Activated naive CD8-positive, alpha-beta T cell treated with anti-CD3 and anti-CD28 coated beads for 36 hours (primary cell): ENCODE measurements around the gene OR2A25. TPM values are rescaled to one million over a fixed set of nuclear protein-coding genes. Genes with fewer than 3 reads are reported as not detected.
"Not testable (repeated sequence)": the region's sequence is repeated elsewhere in the genome, so short reads cannot be mapped to it uniquely, and the experiment has no call there.

ENCODE experiments used
- DNase-seq: peaks from one replicate; pipeline ENCODE4 v3.0.0; 2021
- H3K27ac Mint-ChIP-seq: one replicate; pipeline ENCODE4 v1.8.0; 2022; ENCODE audit warnings: mild to moderate bottlenecking, moderate library complexity, mixed read lengths
- H3K27me3 Mint-ChIP-seq: one replicate; pipeline ENCODE4 v1.8.0; 2022; ENCODE audit warnings: mild to moderate bottlenecking, mixed read lengths
- H3K36me3 Mint-ChIP-seq: one replicate; pipeline ENCODE4 v1.8.0; 2021; ENCODE audit warnings: mild to moderate bottlenecking, mixed read lengths
- H3K4me1 Mint-ChIP-seq: one replicate; pipeline ENCODE4 v1.8.0; 2021; ENCODE audit warnings: mixed read lengths
- H3K4me3 Mint-ChIP-seq: one replicate; pipeline ENCODE4 v1.8.0; 2022; ENCODE audit warnings: mild to moderate bottlenecking, moderate library complexity, mixed read lengths
- H3K9me3 Mint-ChIP-seq: one replicate; pipeline ENCODE4 v1.8.0; 2022; ENCODE audit warnings: mixed read lengths
- total RNA-seq, 2 experiments: library from RNA; stranded (reverse); gene quantifications; one replicate each; pipeline ENCODE4 v1.2.3, GENCODE V29; 2021

The OR2A25 gene
- total RNA-seq, 2 experiments from 2014 or later = not detected

DNA sequence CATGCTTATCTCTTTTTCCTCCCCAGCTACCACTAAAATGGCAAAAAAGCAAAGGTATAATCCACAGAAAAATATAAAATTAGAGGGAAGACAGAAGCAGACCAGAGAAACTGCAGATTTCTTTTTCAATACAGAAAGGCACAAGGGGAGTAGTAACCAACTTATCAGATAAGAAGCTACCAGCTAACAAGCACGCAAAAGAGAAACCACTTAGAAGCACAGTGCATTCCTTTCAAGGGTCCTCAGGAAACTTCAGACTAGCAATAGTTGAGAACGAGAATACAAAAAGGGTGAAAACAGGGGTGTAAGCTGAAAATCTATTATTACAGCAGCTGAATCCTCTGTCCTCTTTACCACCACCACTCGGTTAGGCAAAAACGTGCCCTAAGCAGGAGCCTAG, 30.7 kb upstream of the OR2A25 start:
- Mint-ChIP-seq H3K4me3 (no peak overlapping the region), H3K9me3 (no peaks in the 10 kb centered on the region), H3K27me3 (peaks cover 4% of the 10 kb centered on the region), H3K4me1 (no peaks in the 10 kb centered on the region), H3K27ac (no peak overlapping the region), H3K36me3 (no peaks in the 10 kb centered on the region)
- no peak for DNase-seq

DNA sequence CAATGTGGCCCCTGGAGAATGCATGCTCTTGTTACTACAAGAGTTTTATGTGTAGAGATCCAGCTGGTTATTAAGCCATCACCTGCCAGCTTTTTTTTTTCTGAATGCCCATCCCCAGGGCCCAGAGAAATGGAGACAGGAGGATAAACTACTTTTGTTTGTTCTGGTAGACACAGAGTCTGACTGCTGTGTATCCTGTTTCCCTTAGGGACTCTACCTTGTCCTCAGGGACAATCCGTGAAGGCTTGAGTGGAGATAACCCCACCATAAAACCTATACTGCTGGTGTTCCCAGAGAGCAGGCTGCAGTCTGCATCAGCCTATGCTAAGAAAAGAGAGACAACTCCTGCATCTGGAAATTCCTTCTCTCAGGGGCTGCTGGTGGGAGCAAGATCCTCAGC, 21.0 kb upstream of the OR2A25 start, which contains the start of gene OR2A5:
TSS of gene OR2A5 (plus strand) at position 301 of the 400 bp plus-strand sequence. CDS start 1,454 bp downstream, outside the sequence.
- Mint-ChIP-seq H3K4me3 (no peak within 1 kb of the TSS), H3K4me1 (no peaks in the 10 kb centered on the region), H3K9me3 (no peaks in the 10 kb centered on the region), H3K27me3 (peaks cover 12% of the 10 kb centered on the region), H3K36me3 (no peaks in the 10 kb centered on the region), H3K27ac (no peak within 1 kb of the TSS)
- DNase-seq = no peak

GRCh38 chr7:144049491-144049890, 20.1 kb upstream of the OR2A25 start:
- no peaks in the 10 kb centered on the region for H3K36me3 Mint-ChIP-seq
- no peak overlapping the region for H3K4me3 Mint-ChIP-seq
- no peaks in the 10 kb centered on the region for H3K4me1 Mint-ChIP-seq
- no peak for DNase-seq
- peaks cover 12% of the 10 kb centered on the region for H3K27me3 Mint-ChIP-seq
- no peaks in the 10 kb centered on the region for H3K9me3 Mint-ChIP-seq
- no peak overlapping the region for H3K27ac Mint-ChIP-seq

- H3K36me3 Mint-ChIP-seq = no peaks in the 10 kb centered on the region
- H3K27ac Mint-ChIP-seq = no peak overlapping the region
- no peak for DNase-seq
Measured at GRCh38 chr7:144050093-144050492, 19.5 kb upstream of the OR2A25 start.

DNA sequence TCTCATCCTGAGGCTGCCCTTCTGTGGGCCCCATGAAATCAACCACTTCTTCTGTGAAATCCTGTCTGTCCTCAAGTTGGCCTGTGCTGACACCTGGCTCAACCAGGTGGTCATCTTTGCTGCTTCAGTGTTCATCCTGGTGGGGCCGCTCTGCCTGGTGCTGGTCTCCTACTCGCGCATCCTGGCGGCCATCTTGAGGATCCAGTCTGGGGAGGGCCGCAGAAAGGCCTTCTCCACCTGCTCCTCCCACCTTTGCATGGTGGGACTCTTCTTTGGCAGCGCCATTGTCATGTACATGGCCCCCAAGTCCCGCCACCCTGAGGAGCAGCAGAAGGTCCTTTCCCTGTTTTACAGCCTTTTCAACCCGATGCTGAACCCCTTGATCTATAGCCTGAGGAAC, 18.7 kb upstream of the OR2A25 start:
- not testable (repeated sequence) for H3K27ac Mint-ChIP-seq, H3K4me1 Mint-ChIP-seq, H3K4me3 Mint-ChIP-seq, H3K36me3 Mint-ChIP-seq, DNase-seq, H3K9me3 Mint-ChIP-seq
- H3K27me3 Mint-ChIP-seq = peaks cover 16% of the 10 kb centered on the region

More at GRCh38 chr7:144050093-144050492, 19.5 kb upstream of the OR2A25 start:
- Mint-ChIP-seq H3K4me1 (no peaks in the 10 kb centered on the region), H3K4me3 (no peak overlapping the region), H3K9me3 (no peaks in the 10 kb centered on the region), H3K27me3 (peaks cover 12% of the 10 kb centered on the region)

- DNase-seq = no peak
- H3K27ac Mint-ChIP-seq = no peak overlapping the region
- no peak overlapping the region for H3K4me3 Mint-ChIP-seq
- H3K4me1 Mint-ChIP-seq = no peaks in the 10 kb centered on the region
- peaks cover 8% of the 10 kb centered on the region for H3K9me3 Mint-ChIP-seq
- H3K36me3 Mint-ChIP-seq = no peaks in the 10 kb centered on the region
- H3K27me3 Mint-ChIP-seq = peaks cover 29% of the 10 kb centered on the region
Measured at GRCh38 chr7:144057954-144058353, 11.7 kb upstream of the OR2A25 start.

GRCh38 chr7:144063710-144064109, 5.9 kb upstream of the OR2A25 start:
- H3K36me3 Mint-ChIP-seq = no peaks in the 10 kb centered on the region
- H3K4me3 Mint-ChIP-seq = no peak overlapping the region
- H3K27ac Mint-ChIP-seq = no peak overlapping the region
- H3K4me1 Mint-ChIP-seq = no peaks in the 10 kb centered on the region
- DNase-seq = no peak
- peaks cover 36% of the 10 kb centered on the region for H3K27me3 Mint-ChIP-seq
- H3K9me3 Mint-ChIP-seq = peaks cover 6% of the 10 kb centered on the region

- Mint-ChIP-seq H3K36me3 (no peaks in the 10 kb centered on the region), H3K27ac (no peak overlapping the region), H3K4me3 (no peak overlapping the region), H3K9me3 (no peaks in the 10 kb centered on the region), H3K27me3 (peaks cover 17% of the 10 kb centered on the region), H3K4me1 (no peaks in the 10 kb centered on the region)
- DNase-seq = no peak
Measured at GRCh38 chr7:144069953-144070352, 342 bp downstream of the OR2A25 start.

GRCh38 chr7:144074374-144074773, 4.8 kb downstream of the OR2A25 start:
- no peak for DNase-seq
- H3K36me3 Mint-ChIP-seq = no peaks in the 10 kb centered on the region
- H3K27ac Mint-ChIP-seq = no peak overlapping the region
- peaks cover 5% of the 10 kb centered on the region for H3K27me3 Mint-ChIP-seq
- H3K9me3 Mint-ChIP-seq = no peaks in the 10 kb centered on the region
- no peaks in the 10 kb centered on the region for H3K4me1 Mint-ChIP-seq
- no peak overlapping the region for H3K4me3 Mint-ChIP-seq

GRCh38 chr7:144085978-144086377, 16.4 kb downstream of the OR2A25 start, which contains the start of gene OR2A12:
OR2A12 (plus strand) TSS chr7:144086278; CDS start chr7:144095108, 8,830 bp downstream.
- H3K27ac Mint-ChIP-seq = no peak within 1 kb of the TSS
- no peak for DNase-seq
- no peaks in the 10 kb centered on the region for H3K9me3 Mint-ChIP-seq
- no peaks in the 10 kb centered on the region for H3K4me1 Mint-ChIP-seq
- H3K36me3 Mint-ChIP-seq = no peaks in the 10 kb centered on the region
- no peak within 1 kb of the TSS for H3K4me3 Mint-ChIP-seq
- peaks cover 18% of the 10 kb centered on the region for H3K27me3 Mint-ChIP-seq

DNA sequence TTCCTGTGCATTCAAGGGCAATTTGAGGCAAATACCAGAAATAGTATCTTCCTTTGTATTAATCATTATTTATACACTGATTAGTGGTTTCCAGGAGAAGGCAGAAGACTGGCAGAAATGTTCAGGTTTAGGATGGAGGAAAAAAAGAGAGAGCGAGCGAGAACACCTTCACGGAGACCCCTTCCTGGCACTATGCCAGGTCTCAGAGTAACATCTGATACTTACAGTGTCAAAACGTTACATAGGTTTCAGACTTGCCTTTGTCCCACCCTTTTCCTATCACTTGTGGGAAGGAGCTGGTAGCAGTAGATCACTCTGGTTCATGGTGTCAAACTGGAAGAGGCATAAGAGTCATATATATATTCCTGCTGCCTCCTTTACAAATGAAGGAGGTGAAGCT, 17.1 kb downstream of the OR2A25 start:
- Mint-ChIP-seq H3K27ac (no peak overlapping the region), H3K9me3 (no peaks in the 10 kb centered on the region), H3K4me3 (no peak overlapping the region), H3K4me1 (no peaks in the 10 kb centered on the region), H3K36me3 (no peaks in the 10 kb centered on the region), H3K27me3 (peaks cover 18% of the 10 kb centered on the region)
- no peak for DNase-seq

DNA sequence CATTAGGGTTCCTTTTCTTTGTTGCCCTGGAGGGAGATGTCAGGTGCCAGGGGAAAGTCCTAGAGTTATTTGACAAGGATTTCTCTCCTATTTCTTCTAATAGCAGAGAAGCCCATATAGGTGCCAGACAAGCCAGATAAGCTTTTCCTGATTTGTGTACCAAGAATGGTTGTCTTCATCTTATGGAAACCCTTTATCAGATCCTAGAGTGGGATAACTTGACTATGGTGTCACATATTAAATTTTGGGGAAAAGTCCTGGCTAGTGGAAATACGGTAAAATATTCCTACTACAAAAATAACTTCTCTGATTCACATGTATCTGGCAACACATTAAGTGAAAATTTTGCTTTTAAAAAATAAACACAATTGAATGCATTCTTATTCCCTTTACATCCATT, 17.6 kb downstream of the OR2A25 start:
- H3K4me1 Mint-ChIP-seq = no peaks in the 10 kb centered on the region
- peaks cover 16% of the 10 kb centered on the region for H3K27me3 Mint-ChIP-seq
- DNase-seq = no peak

GRCh38 chr7:144090667-144091066, 21.1 kb downstream of the OR2A25 start:
- H3K27ac Mint-ChIP-seq = no peak overlapping the region
- H3K27me3 Mint-ChIP-seq = peaks cover 18% of the 10 kb centered on the region
- no peaks in the 10 kb centered on the region for H3K36me3 Mint-ChIP-seq
- no peak overlapping the region for H3K4me3 Mint-ChIP-seq
- no peaks in the 10 kb centered on the region for H3K9me3 Mint-ChIP-seq
- H3K4me1 Mint-ChIP-seq = no peaks in the 10 kb centered on the region
- DNase-seq = no peak

More for the DNA sequence above, 17.6 kb downstream of the OR2A25 start:
- H3K4me3 Mint-ChIP-seq = no peak overlapping the region
- no peaks in the 10 kb centered on the region for H3K36me3 Mint-ChIP-seq
- H3K9me3 Mint-ChIP-seq = no peaks in the 10 kb centered on the region
- H3K27ac Mint-ChIP-seq = no peak overlapping the region

- DNase-seq = no peak
- Mint-ChIP-seq H3K4me3 (no peak overlapping the region), H3K36me3 (no peaks in the 10 kb centered on the region), H3K27ac (no peak overlapping the region), H3K27me3 (peaks cover 4% of the 10 kb centered on the region), H3K9me3 (no peaks in the 10 kb centered on the region), H3K4me1 (peaks cover 2% of the 10 kb centered on the region)
Measured at GRCh38 chr7:144098776-144099175, 29.2 kb downstream of the OR2A25 start.

DNA sequence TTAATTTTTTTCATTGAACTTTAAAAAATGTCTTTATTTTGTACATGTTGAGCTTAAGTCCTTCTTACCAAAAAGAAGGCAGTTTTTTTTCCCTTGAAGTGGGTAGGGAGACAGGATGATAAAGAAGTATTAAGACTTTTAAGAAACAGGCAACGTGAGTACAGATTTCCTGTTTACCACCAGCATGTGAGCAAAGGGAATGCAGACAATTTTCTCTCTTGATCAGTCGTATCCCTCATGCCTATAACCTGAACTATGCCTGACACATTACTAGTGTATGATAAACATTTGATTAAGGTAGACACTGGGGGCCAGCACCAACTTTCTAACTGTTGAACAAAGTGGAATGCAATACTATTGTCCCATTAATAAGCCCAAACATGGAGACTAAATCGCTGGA, 31.0 kb downstream of the OR2A25 start:
- H3K9me3 Mint-ChIP-seq = no peaks in the 10 kb centered on the region
- H3K4me1 Mint-ChIP-seq = peaks cover 2% of the 10 kb centered on the region
- H3K4me3 Mint-ChIP-seq = no peak overlapping the region

DNA sequence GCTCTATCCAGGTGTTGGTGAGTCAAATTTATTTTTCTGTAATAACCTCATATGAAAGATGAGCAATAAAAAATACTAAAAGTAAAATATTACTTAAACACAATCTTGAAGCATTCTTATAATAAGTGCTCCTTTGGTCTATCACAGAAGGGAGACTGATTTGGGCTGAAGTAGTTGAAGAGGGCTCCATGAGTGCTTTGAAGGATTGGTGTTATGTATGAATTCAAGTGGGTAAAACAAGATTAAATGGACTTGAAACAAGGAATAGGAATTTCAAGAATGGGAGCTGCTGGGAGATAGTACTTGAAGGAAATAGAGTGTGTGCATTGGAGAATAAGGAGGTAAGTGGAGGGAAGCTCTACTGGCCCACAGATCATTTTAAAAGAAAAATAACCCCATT, 32.4 kb downstream of the OR2A25 start:
- Mint-ChIP-seq H3K27ac (no peak overlapping the region), H3K36me3 (no peaks in the 10 kb centered on the region), H3K27me3 (peaks cover 4% of the 10 kb centered on the region), H3K4me1 (peaks cover 2% of the 10 kb centered on the region), H3K4me3 (no peak overlapping the region), H3K9me3 (no peaks in the 10 kb centered on the region)
- DNase-seq = no peak

More for the DNA sequence above, 31.0 kb downstream of the OR2A25 start:
- Mint-ChIP-seq H3K36me3 (no peaks in the 10 kb centered on the region), H3K27ac (no peak overlapping the region), H3K27me3 (peaks cover 4% of the 10 kb centered on the region)
- DNase-seq = no peak
